Measurements from ENCODE around the gene OSCAR. TPM values are rescaled to one million over a fixed set of nuclear protein-coding genes. Genes with fewer than 3 reads are reported as not detected.

Gene OSCAR
- total RNA-seq, 2 donors from 2014 or later, result 0.72 TPM; not detected in 1

DNA sequence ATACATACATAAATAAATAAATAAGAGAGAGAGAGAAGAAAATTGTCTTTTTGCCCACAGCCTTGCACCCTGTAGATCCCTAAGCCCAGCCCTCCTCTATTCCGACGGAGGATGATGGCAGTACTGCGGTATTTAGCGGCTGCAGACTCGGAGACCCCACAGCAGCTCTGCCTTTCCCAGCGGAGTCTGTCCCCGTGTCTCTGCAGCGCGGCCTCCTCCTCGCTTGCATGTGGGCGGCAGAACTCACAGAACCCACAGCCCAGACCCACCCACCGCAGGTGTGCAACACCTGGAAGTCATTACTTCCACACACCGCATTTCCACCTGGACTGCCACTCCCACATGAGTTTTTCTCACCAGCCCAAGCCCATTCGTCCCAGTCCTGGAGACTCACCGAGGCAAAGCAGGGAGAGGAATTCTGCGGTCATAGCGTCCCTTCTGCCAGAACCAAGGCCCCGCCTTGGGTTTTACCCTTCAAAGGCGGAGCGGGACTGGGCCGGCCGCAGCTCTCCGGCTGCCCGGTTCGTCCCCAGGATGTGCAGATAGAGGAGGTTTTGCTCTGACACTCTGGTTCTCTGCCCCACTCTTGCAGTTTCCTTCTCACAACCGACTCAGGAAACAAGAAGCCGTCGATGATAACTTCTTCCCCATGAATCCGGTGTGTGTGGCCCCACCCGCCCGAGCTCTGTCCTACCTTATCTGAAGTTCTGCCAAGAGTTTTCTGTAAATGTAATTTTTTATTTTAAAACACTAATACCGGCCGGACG, 37.1 kb downstream of the OSCAR start, which contains the start of gene VSTM1:
VSTM1 (minus strand) TSS at position 548 of the 767 bp plus-strand sequence; CDS start at position 428, 120 bp downstream.
- DNase-seq (ENCODE audit: low spot score in 2 of 2), result no peak
- no peaks in the 10 kb centered on the region for H3K36me3 Mint-ChIP-seq
- ATAC-seq, result no peak
- no peaks in the 10 kb centered on the region for H3K9me3 Mint-ChIP-seq
- peak within 1 kb of the TSS in 1 of 2 donors; percentile 14 for H3K27ac Mint-ChIP-seq

DNA sequence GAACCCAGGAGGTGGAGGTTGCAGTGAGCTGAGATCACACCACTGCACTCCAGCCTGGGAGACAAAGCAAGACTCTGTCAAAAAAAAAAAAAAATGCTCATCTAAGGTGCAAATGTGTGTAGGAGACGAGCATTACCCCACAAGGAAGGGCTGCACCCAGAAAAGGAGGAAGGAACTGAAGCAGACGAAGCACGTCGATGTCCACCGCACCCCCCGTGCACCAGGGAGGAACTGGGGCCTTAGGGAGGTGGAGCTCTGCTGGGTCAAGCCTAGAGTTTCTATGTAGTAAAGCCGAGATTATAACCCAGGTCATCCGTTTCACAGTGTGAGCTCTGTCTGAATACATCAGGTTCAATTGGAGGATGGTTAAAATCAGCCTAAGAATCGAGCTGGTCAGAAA, 38.0 kb downstream of the OSCAR start:
- Mint-ChIP-seq H3K27ac (no peak overlapping the region), H3K36me3 (no peaks in the 10 kb centered on the region), H3K9me3 (no peaks in the 10 kb centered on the region)
- no peak for DNase-seq (ENCODE audit: low spot score in 2 of 2)
- no peak for ATAC-seq

DNA sequence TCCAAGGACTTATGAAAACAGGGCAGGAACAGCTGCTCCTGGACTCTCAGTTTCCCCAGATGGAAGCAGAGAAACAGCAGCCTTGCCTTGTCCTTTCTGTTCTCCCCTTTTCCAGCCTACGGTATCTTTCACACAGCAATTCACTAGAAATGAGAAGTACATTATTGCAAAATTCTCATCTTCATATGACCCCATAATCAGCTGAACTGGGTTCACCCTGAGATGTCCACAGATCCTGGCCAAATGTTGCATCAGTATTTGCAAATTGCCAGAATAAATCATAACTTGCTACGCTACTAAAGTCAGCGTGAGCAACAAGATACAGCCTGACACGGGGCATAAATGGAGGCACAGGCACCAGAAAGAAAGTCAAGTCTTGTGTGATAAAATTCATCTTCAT, 53.0 kb downstream of the OSCAR start:
- ATAC-seq (no peak), DNase-seq (ENCODE audit: low spot score in 2 of 2) (no peak)
- Mint-ChIP-seq H3K27ac (no peak overlapping the region), H3K36me3 (no peaks in the 10 kb centered on the region), H3K9me3 (peaks cover 0 to 8% of the 10 kb centered on the region in 2 donors)

DNA sequence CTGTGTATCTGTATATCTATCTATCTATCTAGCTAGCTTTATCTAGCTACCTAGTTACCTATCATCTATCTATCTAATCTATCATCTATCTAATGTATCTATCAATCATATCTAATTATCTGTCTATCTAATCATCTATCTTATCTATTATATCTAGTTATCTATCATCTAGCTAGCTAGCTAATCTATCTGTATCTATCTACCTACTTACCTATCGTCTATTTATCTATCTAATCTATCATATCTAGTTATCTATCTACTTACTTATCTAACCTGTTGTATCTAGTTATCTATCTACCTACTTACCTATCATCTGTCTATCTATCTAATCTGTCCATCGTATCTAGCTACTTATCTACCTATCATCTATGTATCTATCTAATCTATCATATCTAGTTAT, 54.8 kb downstream of the OSCAR start:
- H3K27ac Mint-ChIP-seq, result no peak overlapping the region
- H3K36me3 Mint-ChIP-seq, result no peaks in the 10 kb centered on the region
- no peak for DNase-seq (ENCODE audit: low spot score in 2 of 2)
- no peak for ATAC-seq
- peaks cover 0 to 8% of the 10 kb centered on the region in 2 donors for H3K9me3 Mint-ChIP-seq

Other genes with a start within 250 kb of the OSCAR start
- 10 to 100 TPM; 33.1 to 89.8 TPM for gene MYADM, start 232.9 kb downstream of the OSCAR start, total RNA-seq
- gene PRKCG, start 218.6 kb downstream of the OSCAR start, total RNA-seq, result under 1 TPM in 1 of 2 donors, not detected in 1; 0.10 TPM
- not detected for gene CACNG7, start 191.5 kb downstream of the OSCAR start, total RNA-seq
- not detected for gene CACNG8, start 137.9 kb downstream of the OSCAR start, total RNA-seq
- gene CACNG6, start 109.2 kb downstream of the OSCAR start, total RNA-seq, result not detected
- not detected for gene VSTM1, start 36.9 kb downstream of the OSCAR start, total RNA-seq
- not detected for gene TARM1, start 19.4 kb downstream of the OSCAR start, total RNA-seq
- gene NDUFA3, start 2.1 kb upstream of the OSCAR start, total RNA-seq, result 10 to 100 TPM; 59.4 to 76.1 TPM
- 10 to 100 TPM; 30.4 to 37.4 TPM for gene TFPT, start 14.9 kb upstream of the OSCAR start, total RNA-seq
- 10 to 100 TPM; 47.9 to 92.9 TPM for gene PRPF31, start 15.0 kb upstream of the OSCAR start, total RNA-seq
- gene CNOT3, start 37.0 kb upstream of the OSCAR start, total RNA-seq, result 10 to 100 TPM; 57.3 to 59.9 TPM
- 1 to 10 TPM; 3.5 to 6.1 TPM for gene LENG1, start 58.9 kb upstream of the OSCAR start, total RNA-seq
- not detected for gene TMC4, start 72.4 kb upstream of the OSCAR start, total RNA-seq
- 10 to 100 TPM; 56.8 to 97.2 TPM for gene MBOAT7, start 88.8 kb upstream of the OSCAR start, total RNA-seq
- 10 to 100 TPM; 10.2 to 15.8 TPM for gene TSEN34, start 90.5 kb upstream of the OSCAR start, total RNA-seq
- gene RPS9, start 100.1 kb upstream of the OSCAR start, total RNA-seq, result 1,000 to 10,000 TPM; 1,448 to 1,707 TPM
- under 1 TPM in 1 of 2 donors, not detected in 1; 0.37 TPM for gene LILRB3, start 122.2 kb upstream of the OSCAR start, total RNA-seq
- not detected for gene LILRA6, start 142.0 kb upstream of the OSCAR start, total RNA-seq
- gene LILRB5, start 156.5 kb upstream of the OSCAR start, total RNA-seq, result not detected
- gene LILRB2, start 180.3 kb upstream of the OSCAR start, total RNA-seq, result not detected
- not detected for gene LILRA5, start 212.4 kb upstream of the OSCAR start, total RNA-seq
- not detected for gene LILRA4, start 238.4 kb upstream of the OSCAR start, total RNA-seq

Measured in activated naive CD4-positive, alpha-beta T cell treated with anti-CD3 and anti-CD28 coated beads, Interleukin-2, amount 50 U/mL, for 72 hours (primary cell).